ENCODE measurements around the gene CARD16. TPM values are rescaled to one million over a fixed set of nuclear protein-coding genes. Genes with fewer than 3 reads are reported as not detected.
"Not testable (repeated sequence)": the region's sequence is repeated elsewhere in the genome, so short reads cannot be mapped to it uniquely, and the experiment has no call there.

Gene CARD16
- total RNA-seq, 1 experiment from 2014 or later = not detected

GRCh38 chr11:105081412-105082150 is 36.4 kb upstream of the CARD16 start (continued):
- TF ChIP-seq ZNF532 (CRISPR knock-in tag; IDR thresholded peaks at IDR 0.05; ENCODE audit: borderline replicate concordance) (no peak), GABPB1 (CRISPR knock-in tag; IDR thresholded peaks at IDR 0.05) (no peak)

GRCh38 chr11:105080171-105080906 is 35.2 kb upstream of the CARD16 start:
- not testable (repeated sequence) for ATAC-seq

GRCh38 chr11:105078283-105078682 is 33.1 kb upstream of the CARD16 start:
- no peaks in the 10 kb centered on the region for H3K27me3 Mint-ChIP-seq (ENCODE audit: low read depth)
- DNase-seq (ENCODE audit: low spot score) = no peak
- ChIA-PET POLR2A (no interaction called here), CTCF (no interaction called here)
- H3K4me3 Mint-ChIP-seq = no peak overlapping the region
- peaks cover 5% of the 10 kb centered on the region for H3K36me3 Mint-ChIP-seq
- peaks cover 40% of the 10 kb centered on the region for H3K4me1 Mint-ChIP-seq
- no peak overlapping the region for H3K27ac Mint-ChIP-seq
- ATAC-seq = no peak
- H3K9me3 Mint-ChIP-seq = peaks cover 13% of the 10 kb centered on the region
- TF ChIP-seq ATF6 (CRISPR knock-in tag; IDR thresholded peaks at IDR 0.05) (no peak), HMGXB4 (CRISPR knock-in tag; IDR thresholded peaks at IDR 0.05) (no peak), ETV6 (CRISPR knock-in tag; IDR thresholded peaks at IDR 0.05) (no peak), NR1H2 (CRISPR knock-in tag; IDR thresholded peaks at IDR 0.05) (no peak), CDX4 (CRISPR knock-in tag; IDR thresholded peaks at IDR 0.05; ENCODE audit: borderline replicate concordance) (no peak), NFE2L1 (CRISPR knock-in tag; IDR thresholded peaks at IDR 0.05) (no peak), CBFB (CRISPR knock-in tag; IDR thresholded peaks at IDR 0.05; ENCODE audit: low read depth) (no peak), ARID4B (CRISPR knock-in tag; IDR thresholded peaks at IDR 0.05; ENCODE audit: borderline replicate concordance) (no peak), SP1 (CRISPR knock-in tag; conservative IDR thresholded peaks at IDR 0.05) (no peak), CTCF (IDR thresholded peaks at IDR 0.05) (no peak)

More at GRCh38 chr11:105080171-105080906, 35.2 kb upstream of the CARD16 start:
- H3K36me3 Mint-ChIP-seq; CTCF ChIA-PET; POLR2A ChIA-PET; H3K27me3 Mint-ChIP-seq (ENCODE audit: low read depth); DNase-seq (ENCODE audit: low spot score); H3K4me3 Mint-ChIP-seq: not testable (repeated sequence)
- Mint-ChIP-seq H3K27ac (peak overlapping the region; percentile 76), H3K4me1 (peaks cover 33% of the 10 kb centered on the region), H3K9me3 (peaks cover 19% of the 10 kb centered on the region)
